Measurements from ENCODE around the gene ZBTB5.

- TF ChIP-seq EZH2 (IDR thresholded peaks at IDR 0.05; ENCODE audit: insufficient read depth, poor library complexity, severe bottlenecking), result no peak
- TF ChIP-seq EZH2phosphoT487 (IDR thresholded peaks at IDR 0.05; ENCODE audit: insufficient read depth, low read depth), result no peak
Observed at GRCh38 chr9:37443566-37443965, 21.7 kb downstream of the ZBTB5 start.

Measured in GM23248 (cell line).